Activated T-cell treated with anti-CD3 and anti-CD28 coated beads, Interleukin-2, amount 50 U/mL, for 4 hours (primary cell): ENCODE measurements around the gene TAF11L11. TPM values are rescaled to one million over a fixed set of nuclear protein-coding genes. Genes with fewer than 3 reads are reported as not detected.
"Not testable (repeated sequence)": the region's sequence is repeated elsewhere in the genome, so short reads cannot be mapped to it uniquely, and the experiment has no call there.

Experiments
- ATAC-seq, 2 donors: fragments of 200-7000 bp; cut with Tn5 transposase; one replicate each; pipeline ENCODE4 v1.10.0; 2021
- DNase-seq: peaks from one replicate; pipeline ENCODE4 v3.0.0-alpha.2; 2020
- H3K27me3 Mint-ChIP-seq: one replicate; pipeline ENCODE4 v1.8.0; 2021; ENCODE audit warnings: low read depth, mixed read lengths
- H3K36me3 Mint-ChIP-seq: one replicate; pipeline ENCODE4 v1.8.0; 2022; ENCODE audit warnings: mixed read lengths; ENCODE audit not compliant: insufficient read depth
- H3K4me1 Mint-ChIP-seq: one replicate; pipeline ENCODE4 v1.8.0; 2021; ENCODE audit warnings: low read depth, mixed read lengths
- H3K4me3 Mint-ChIP-seq: one replicate; pipeline ENCODE4 v1.8.0; 2021; ENCODE audit warnings: mild to moderate bottlenecking, moderate library complexity, mixed read lengths
- H3K9me3 Mint-ChIP-seq: one replicate; pipeline ENCODE4 v1.8.0; 2021; ENCODE audit warnings: mixed read lengths
- total RNA-seq, 3 donors: library from RNA; stranded (reverse); gene quantifications; one replicate each; pipeline ENCODE4 v1.2.1, GENCODE V29; 2021

Gene TAF11L11
- not detected for total RNA-seq

GRCh38 chr5:17603880-17604279, at the start of gene TAF11L11:
Gene TAF11L11 (plus strand): TSS chr5:17604183.
- H3K27me3 Mint-ChIP-seq, DNase-seq, H3K4me1 Mint-ChIP-seq, H3K36me3 Mint-ChIP-seq, ATAC-seq, H3K4me3 Mint-ChIP-seq: not testable (repeated sequence)
- peaks cover 12% of the 10 kb centered on the region for H3K9me3 Mint-ChIP-seq

GRCh38 chr5:17585658-17586057, 18.3 kb upstream of the TAF11L11 start, which contains the start of gene TAF11L7:
Gene TAF11L7 (minus strand): TSS chr5:17585758.
- H3K36me3 Mint-ChIP-seq, H3K27me3 Mint-ChIP-seq, H3K4me1 Mint-ChIP-seq, H3K4me3 Mint-ChIP-seq, H3K9me3 Mint-ChIP-seq, ATAC-seq, DNase-seq: not testable (repeated sequence)

- H3K4me1 Mint-ChIP-seq, H3K36me3 Mint-ChIP-seq: not testable (repeated sequence)
Measured at GRCh38 chr5:17590860-17591259, 13.1 kb upstream of the TAF11L11 start, which contains the start of gene TAF11L8. Gene TAF11L8 (minus strand): TSS chr5:17590960.

GRCh38 chr5:17594255-17594654, 9.7 kb upstream of the TAF11L11 start, which contains the start of gene TAF11L9:
Gene TAF11L9 (minus strand): TSS chr5:17594394.
- not testable (repeated sequence) for H3K4me1 Mint-ChIP-seq, H3K4me3 Mint-ChIP-seq, ATAC-seq, H3K36me3 Mint-ChIP-seq, DNase-seq, H3K27me3 Mint-ChIP-seq, H3K9me3 Mint-ChIP-seq

More at GRCh38 chr5:17590860-17591259, 13.1 kb upstream of the TAF11L11 start, which contains the start of gene TAF11L8:
- H3K9me3 Mint-ChIP-seq, DNase-seq, ATAC-seq, H3K4me3 Mint-ChIP-seq, H3K27me3 Mint-ChIP-seq: not testable (repeated sequence)

GRCh38 chr5:17597728-17598127, 6.3 kb upstream of the TAF11L11 start, which contains the start of gene TAF11L10:
Gene TAF11L10 (minus strand): TSS chr5:17597828.
- not testable (repeated sequence) for ATAC-seq, H3K4me1 Mint-ChIP-seq, H3K27me3 Mint-ChIP-seq, H3K4me3 Mint-ChIP-seq, H3K36me3 Mint-ChIP-seq, H3K9me3 Mint-ChIP-seq, DNase-seq

GRCh38 chr5:17604951-17605350, 968 bp downstream of the TAF11L11 start:
- H3K27me3 Mint-ChIP-seq, result no peaks in the 10 kb centered on the region
- DNase-seq (no peak), ATAC-seq (no peak)
- peaks cover 12% of the 10 kb centered on the region for H3K9me3 Mint-ChIP-seq
- H3K36me3 Mint-ChIP-seq, result no peaks in the 10 kb centered on the region
- H3K4me1 Mint-ChIP-seq, result no peaks in the 10 kb centered on the region
- H3K4me3 Mint-ChIP-seq, result no peak overlapping the region

- H3K4me3 Mint-ChIP-seq, H3K27me3 Mint-ChIP-seq, H3K4me1 Mint-ChIP-seq, H3K36me3 Mint-ChIP-seq, DNase-seq, ATAC-seq: not testable (repeated sequence)
- H3K9me3 Mint-ChIP-seq, result peaks cover 14% of the 10 kb centered on the region
Measured at GRCh38 chr5:17607461-17607860, 3.5 kb downstream of the TAF11L11 start.

- peaks cover 16% of the 10 kb centered on the region for H3K9me3 Mint-ChIP-seq
- H3K4me3 Mint-ChIP-seq, H3K36me3 Mint-ChIP-seq, DNase-seq, H3K27me3 Mint-ChIP-seq, H3K4me1 Mint-ChIP-seq, ATAC-seq: not testable (repeated sequence)
Measured at GRCh38 chr5:17610092-17610491, 6.1 kb downstream of the TAF11L11 start, which contains the start of gene TAF11L12. Gene TAF11L12 (plus strand): TSS chr5:17610392.

GRCh38 chr5:17614872-17615605, 11.1 kb downstream of the TAF11L11 start:
- ATAC-seq (no peak), DNase-seq (no peak)
- peaks cover 11% of the 10 kb centered on the region for H3K9me3 Mint-ChIP-seq
- no peaks in the 10 kb centered on the region for H3K4me1 Mint-ChIP-seq
- H3K27me3 Mint-ChIP-seq, result no peaks in the 10 kb centered on the region
- H3K4me3 Mint-ChIP-seq, result no peak overlapping the region
- H3K36me3 Mint-ChIP-seq, result no peaks in the 10 kb centered on the region

GRCh38 chr5:17619354-17619753, 15.4 kb downstream of the TAF11L11 start:
- no peaks in the 10 kb centered on the region for H3K36me3 Mint-ChIP-seq
- DNase-seq (no peak), ATAC-seq (no peak)
- peaks cover 3% of the 10 kb centered on the region for H3K9me3 Mint-ChIP-seq
- no peaks in the 10 kb centered on the region for H3K4me1 Mint-ChIP-seq
- H3K27me3 Mint-ChIP-seq, result no peaks in the 10 kb centered on the region
- H3K4me3 Mint-ChIP-seq, result no peak overlapping the region

- no peak for ATAC-seq
- Mint-ChIP-seq H3K4me3 (no peak overlapping the region), H3K36me3 (no peaks in the 10 kb centered on the region), H3K4me1 (no peaks in the 10 kb centered on the region), H3K9me3 (no peaks in the 10 kb centered on the region), H3K27me3 (no peaks in the 10 kb centered on the region)
- DNase-seq, result no peak
Measured at GRCh38 chr5:17620627-17621026, 16.6 kb downstream of the TAF11L11 start.

- Mint-ChIP-seq H3K36me3 (no peaks in the 10 kb centered on the region), H3K9me3 (no peaks in the 10 kb centered on the region), H3K4me1 (no peaks in the 10 kb centered on the region), H3K4me3 (no peak overlapping the region), H3K27me3 (no peaks in the 10 kb centered on the region)
- DNase-seq (no peak), ATAC-seq (no peak)
Measured at GRCh38 chr5:17625686-17626085, 21.7 kb downstream of the TAF11L11 start.

GRCh38 chr5:17631788-17632187, 27.8 kb downstream of the TAF11L11 start, which contains the start of gene TAF11L13:
Gene TAF11L13 (plus strand): TSS chr5:17632088.
- not testable (repeated sequence) for H3K27me3 Mint-ChIP-seq, H3K4me3 Mint-ChIP-seq, DNase-seq

GRCh38 chr5:17634160-17634559, 30.2 kb downstream of the TAF11L11 start, which contains the start of gene TAF11L14:
Gene TAF11L14 (plus strand): TSS chr5:17634460.
- H3K4me1 Mint-ChIP-seq, result no peaks in the 10 kb centered on the region
- H3K9me3 Mint-ChIP-seq, result peaks cover 4% of the 10 kb centered on the region
- no peak within 1 kb of the TSS for H3K4me3 Mint-ChIP-seq
- no peaks in the 10 kb centered on the region for H3K27me3 Mint-ChIP-seq
- no peaks in the 10 kb centered on the region for H3K36me3 Mint-ChIP-seq
- ATAC-seq, result no peak
- no peak for DNase-seq

More at GRCh38 chr5:17631788-17632187, 27.8 kb downstream of the TAF11L11 start, which contains the start of gene TAF11L13:
- not testable (repeated sequence) for H3K4me1 Mint-ChIP-seq, ATAC-seq, H3K9me3 Mint-ChIP-seq, H3K36me3 Mint-ChIP-seq

- H3K4me1 Mint-ChIP-seq, H3K4me3 Mint-ChIP-seq, H3K27me3 Mint-ChIP-seq, DNase-seq, H3K36me3 Mint-ChIP-seq, ATAC-seq: not testable (repeated sequence)
- H3K9me3 Mint-ChIP-seq, result peaks cover 19% of the 10 kb centered on the region
Measured at GRCh38 chr5:17649232-17649631, 45.2 kb downstream of the TAF11L11 start.
